Measurements from ENCODE around the gene MBOAT2. TPM values are rescaled to one million over a fixed set of nuclear protein-coding genes. Genes with fewer than 3 reads are reported as not detected.
A peak's percentile ranks its signal among the peaks of the same experiment; 100 is the strongest.

Gene MBOAT2
- polyA plus RNA-seq, 1 donor (not counting 4 experiments of a cell fraction or from before 2014, with no cell fraction given), result 121 TPM

DNA sequence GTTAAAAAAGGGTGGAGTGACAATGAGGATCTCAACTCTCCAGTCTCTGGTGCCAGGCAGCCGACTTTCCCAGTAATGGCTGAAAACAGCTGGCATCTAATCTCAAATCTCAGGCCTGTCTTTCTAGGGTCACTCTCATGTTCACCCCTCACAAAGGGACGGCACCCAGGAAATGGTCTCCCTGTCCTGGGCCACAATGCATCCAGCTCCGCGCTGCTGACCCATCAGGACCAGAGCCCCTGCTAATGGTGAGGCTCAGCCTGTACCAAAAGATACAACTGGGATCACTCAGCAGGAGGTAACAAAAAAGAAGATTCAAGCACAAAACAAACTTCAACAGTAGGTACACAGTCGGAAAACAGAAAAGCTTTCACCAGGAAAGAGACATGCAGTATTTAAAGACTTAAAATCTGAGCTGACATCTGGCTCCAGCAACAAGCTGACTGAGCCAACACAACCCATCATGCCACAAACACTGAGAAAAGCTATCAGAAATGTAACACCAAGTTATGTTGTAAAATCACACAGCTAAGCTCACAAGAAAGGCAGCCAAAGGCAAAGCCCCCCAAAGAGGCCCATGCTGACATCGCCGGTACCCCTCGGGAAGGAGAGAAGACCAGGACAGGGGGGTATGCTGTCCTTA lies 152.5 kb downstream of the MBOAT2 start:
- H3K27ac ChIP-seq (ENCODE audit: control insufficient read depth, insufficient read depth, low read length), result no peak overlapping the region
- H3K36me3 ChIP-seq (ENCODE audit: control insufficient read depth in 2 of 2, extremely low read depth in 1 of 2, insufficient read depth in 2 of 2, low read length in 2 of 2), result no peaks in the 10 kb centered on the region
- no peaks in the 10 kb centered on the region for H3K79me2 ChIP-seq (ENCODE audit: control insufficient read depth, insufficient read depth, low read length)
- H3K9me3 ChIP-seq (ENCODE audit: control insufficient read depth, low read depth, low read length), result no peaks in the 10 kb centered on the region
- no peaks in the 10 kb centered on the region for H3K9me1 ChIP-seq (ENCODE audit: control insufficient read depth, extremely low read depth, insufficient read depth, low read length)
- dilution Hi-C loops (cut with MboI; ENCODE audit: extremely low pct_ligation_motif_present, low sequenced_read_pairs), result no loop called here
- TF ChIP-seq, protein P1, sequence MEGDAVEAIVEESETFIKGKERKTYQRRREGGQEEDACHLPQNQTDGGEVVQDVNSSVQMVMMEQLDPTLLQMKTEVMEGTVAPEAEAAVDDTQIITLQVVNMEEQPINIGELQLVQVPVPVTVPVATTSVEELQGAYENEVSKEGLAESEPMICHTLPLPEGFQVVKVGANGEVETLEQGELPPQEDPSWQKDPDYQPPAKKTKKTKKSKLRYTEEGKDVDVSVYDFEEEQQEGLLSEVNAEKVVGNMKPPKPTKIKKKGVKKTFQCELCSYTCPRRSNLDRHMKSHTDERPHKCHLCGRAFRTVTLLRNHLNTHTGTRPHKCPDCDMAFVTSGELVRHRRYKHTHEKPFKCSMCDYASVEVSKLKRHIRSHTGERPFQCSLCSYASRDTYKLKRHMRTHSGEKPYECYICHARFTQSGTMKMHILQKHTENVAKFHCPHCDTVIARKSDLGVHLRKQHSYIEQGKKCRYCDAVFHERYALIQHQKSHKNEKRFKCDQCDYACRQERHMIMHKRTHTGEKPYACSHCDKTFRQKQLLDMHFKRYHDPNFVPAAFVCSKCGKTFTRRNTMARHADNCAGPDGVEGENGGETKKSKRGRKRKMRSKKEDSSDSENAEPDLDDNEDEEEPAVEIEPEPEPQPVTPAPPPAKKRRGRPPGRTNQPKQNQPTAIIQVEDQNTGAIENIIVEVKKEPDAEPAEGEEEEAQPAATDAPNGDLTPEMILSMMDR (optimal IDR thresholded peaks at IDR 0.05 in 1 of 3, IDR thresholded peaks at IDR 0.05 in 1 of 3, conservative IDR thresholded peaks at IDR 0.05 in 1 of 3; ENCODE audit: extremely low read depth in 1 of 3, insufficient read depth in 2 of 3, low read length in 3 of 3), result no peak
- TF ChIP-seq EZH2 (IDR thresholded peaks at IDR 0.05; ENCODE audit: low read length), result no peak
- peaks cover 13% of the 10 kb centered on the region for H3K4me1 ChIP-seq (ENCODE audit: control insufficient read depth, extremely low read depth, insufficient read depth, low read length)
- no peak overlapping the region for H3K4me2 ChIP-seq (ENCODE audit: control insufficient read depth, extremely low read depth, insufficient read depth, low read depth, low read length)
- H3K9ac ChIP-seq (ENCODE audit: control insufficient read depth, extremely low read depth, insufficient read depth, low read length), result no peak overlapping the region
- no peak overlapping the region for H2AFZ ChIP-seq (ENCODE audit: control insufficient read depth, low read length)
- no peaks in the 10 kb centered on the region for H3K27me3 ChIP-seq (ENCODE audit: control insufficient read depth, extremely low read depth, insufficient read depth, low read length)
- no peak overlapping the region for H3K4me3 ChIP-seq (ENCODE audit: control insufficient read depth in 2 of 3, extremely low read depth in 1 of 3, insufficient read depth in 2 of 3, low read depth in 1 of 3, low read length in 3 of 3)
- H4K20me1 ChIP-seq (ENCODE audit: control insufficient read depth, extremely low read depth, insufficient read depth, low read length), result no peaks in the 10 kb centered on the region
- DNase-seq (ENCODE audit: low read depth, low spot score), result no peak
- no peak for FAIRE-seq

DNA sequence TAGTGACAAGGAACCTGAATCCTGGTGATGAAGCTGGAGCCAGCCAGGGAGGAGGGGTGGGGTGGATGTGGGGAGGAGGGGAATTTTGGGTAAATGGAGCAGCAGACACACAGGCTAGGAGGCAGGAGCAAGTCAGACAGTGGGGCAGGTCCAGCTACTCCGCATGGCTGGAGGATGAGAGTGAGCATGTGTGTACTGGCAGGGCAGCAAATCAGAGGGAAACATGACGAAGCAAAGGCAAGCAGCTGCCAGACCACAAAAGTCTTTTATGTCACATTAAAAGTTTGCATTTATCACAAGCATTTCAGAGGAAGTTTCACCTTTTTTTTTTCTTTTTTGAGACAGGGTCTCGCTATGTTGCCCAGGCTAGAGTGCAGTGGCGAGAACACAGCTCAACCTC lies 154.2 kb downstream of the MBOAT2 start:
- H3K9me3 ChIP-seq (ENCODE audit: control insufficient read depth, low read depth, low read length), result no peaks in the 10 kb centered on the region
- FAIRE-seq, result peak; percentile 73
- DNase-seq (ENCODE audit: low read depth, low spot score), result peak; percentile 36
- dilution Hi-C loops (cut with MboI; ENCODE audit: extremely low pct_ligation_motif_present, low sequenced_read_pairs), result no loop called here
- H3K27me3 ChIP-seq (ENCODE audit: control insufficient read depth, extremely low read depth, insufficient read depth, low read length), result no peaks in the 10 kb centered on the region
- H3K4me2 ChIP-seq (ENCODE audit: control insufficient read depth, extremely low read depth, insufficient read depth, low read depth, low read length), result no peak overlapping the region
- no peaks in the 10 kb centered on the region for H4K20me1 ChIP-seq (ENCODE audit: control insufficient read depth, extremely low read depth, insufficient read depth, low read length)
- H3K9me1 ChIP-seq (ENCODE audit: control insufficient read depth, extremely low read depth, insufficient read depth, low read length), result peaks cover 2% of the 10 kb centered on the region
- H3K4me1 ChIP-seq (ENCODE audit: control insufficient read depth, extremely low read depth, insufficient read depth, low read length), result peaks cover 12% of the 10 kb centered on the region
- H3K36me3 ChIP-seq (ENCODE audit: control insufficient read depth in 2 of 2, extremely low read depth in 1 of 2, insufficient read depth in 2 of 2, low read length in 2 of 2), result no peaks in the 10 kb centered on the region
- no peak overlapping the region for H3K4me3 ChIP-seq (ENCODE audit: control insufficient read depth in 2 of 3, extremely low read depth in 1 of 3, insufficient read depth in 2 of 3, low read depth in 1 of 3, low read length in 3 of 3)
- peak overlapping the region; percentile 15 for H3K27ac ChIP-seq (ENCODE audit: control insufficient read depth, insufficient read depth, low read length)
- no peak overlapping the region for H2AFZ ChIP-seq (ENCODE audit: control insufficient read depth, low read length)
- no peak overlapping the region for H3K9ac ChIP-seq (ENCODE audit: control insufficient read depth, extremely low read depth, insufficient read depth, low read length)
- H3K79me2 ChIP-seq (ENCODE audit: control insufficient read depth, insufficient read depth, low read length), result no peaks in the 10 kb centered on the region
- no peak for TF ChIP-seq EZH2 (IDR thresholded peaks at IDR 0.05; ENCODE audit: low read length)
- TF ChIP-seq, protein P1 (optimal IDR thresholded peaks at IDR 0.05 in 1 of 3, IDR thresholded peaks at IDR 0.05 in 1 of 3, conservative IDR thresholded peaks at IDR 0.05 in 1 of 3; ENCODE audit: extremely low read depth in 1 of 3, insufficient read depth in 2 of 3, low read length in 3 of 3), result no peak

Data from keratinocyte (primary cell).